Memory B cell (primary cell): ENCODE data around the gene STK36.

Experiments
- ATAC-seq: fragments of 150-1000 bp; cut with Tn5 transposase; 2 replicates; pipeline ENCODE4 v1.10.0; 2021; ENCODE audit warnings: low read depth, mild to moderate bottlenecking, moderate library complexity
- DNase-seq, 2 donors: peaks; one replicate each; pipeline ENCODE4 v3.0.0; 2022; ENCODE audit warnings: low spot score in 2 of 2
- H3K27ac Mint-ChIP-seq: one replicate; pipeline ENCODE4 v1.8.0; 2022; ENCODE audit warnings: mild to moderate bottlenecking, moderate library complexity, mixed read lengths
- H3K27me3 Mint-ChIP-seq: one replicate; pipeline ENCODE4 v1.8.0; 2022; ENCODE audit warnings: mixed read lengths
- H3K36me3 Mint-ChIP-seq: one replicate; pipeline ENCODE4 v1.8.0; 2022; ENCODE audit warnings: mild to moderate bottlenecking, mixed read lengths
- H3K4me1 Mint-ChIP-seq: one replicate; pipeline ENCODE4 v1.8.0; 2022; ENCODE audit warnings: mixed read lengths
- H3K4me3 Mint-ChIP-seq: one replicate; pipeline ENCODE4 v1.8.0; 2022; ENCODE audit warnings: mild to moderate bottlenecking, moderate library complexity, mixed read lengths
- H3K9me3 Mint-ChIP-seq: one replicate; pipeline ENCODE4 v1.8.0; 2022; ENCODE audit warnings: mixed read lengths

Gene STK36

GRCh38 chr2:218671654-218672566 is at the start of gene STK36, which contains the start of gene RNF25:
STK36 (plus strand) TSS chr2:218672086; CDS start chr2:218672830, 744 bp downstream.
RNF25 (minus strand) TSS chr2:218672002; CDS start chr2:218671970, 32 bp downstream.
- ATAC-seq, result peak; percentile 97
- Mint-ChIP-seq H3K27me3 (no peaks in the 10 kb centered on the region), H3K4me1 (peaks cover 19% of the 10 kb centered on the region), H3K9me3 (no peaks in the 10 kb centered on the region), H3K36me3 (peaks cover 6% of the 10 kb centered on the region), H3K4me3 (peak within 1 kb of the TSS; percentile 94), H3K27ac (peak within 1 kb of the TSS; percentile 92)
- DNase-seq, result peak; percentile 60 to 63

GRCh38 chr2:218622606-218623365 is 49.1 kb upstream of the STK36 start:
- Mint-ChIP-seq H3K4me1 (peaks cover 3% of the 10 kb centered on the region), H3K27ac (no peak overlapping the region), H3K4me3 (no peak overlapping the region), H3K36me3 (peaks cover 1% of the 10 kb centered on the region), H3K27me3 (peaks cover 8% of the 10 kb centered on the region), H3K9me3 (no peaks in the 10 kb centered on the region)
- DNase-seq (no peak), ATAC-seq (no peak)

- Mint-ChIP-seq H3K27me3 (peaks cover 8% of the 10 kb centered on the region), H3K9me3 (no peaks in the 10 kb centered on the region), H3K27ac (no peak overlapping the region), H3K4me3 (no peak overlapping the region), H3K36me3 (peaks cover 1% of the 10 kb centered on the region), H3K4me1 (peaks cover 3% of the 10 kb centered on the region)
- ATAC-seq (no peak), DNase-seq (no peak)
Observed at GRCh38 chr2:218623366-218623705, 48.5 kb upstream of the STK36 start.

DNA sequence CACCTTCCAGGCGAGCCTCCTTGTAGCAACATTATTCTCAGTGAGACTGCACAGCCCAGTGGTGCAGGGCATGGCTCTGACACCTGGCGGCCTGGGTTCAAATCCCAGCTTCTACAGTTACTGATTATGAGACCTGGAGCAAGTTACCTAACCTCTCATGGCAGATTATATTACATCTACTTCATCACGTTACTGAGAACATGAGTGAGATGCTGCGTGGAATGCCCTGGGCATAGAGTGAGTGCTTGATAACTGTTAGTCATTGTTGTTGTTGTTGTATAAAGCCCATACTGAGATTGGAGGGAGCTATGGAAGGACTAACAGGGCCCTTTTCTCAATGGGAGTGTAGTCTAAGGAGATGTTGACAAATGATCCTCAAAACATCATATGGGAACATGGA is 45.5 kb upstream of the STK36 start:
- ATAC-seq (no peak), DNase-seq (no peak)
- Mint-ChIP-seq H3K4me1 (no peaks in the 10 kb centered on the region), H3K27me3 (peaks cover under 1% of the 10 kb centered on the region), H3K27ac (no peak overlapping the region), H3K36me3 (no peaks in the 10 kb centered on the region), H3K4me3 (no peak overlapping the region), H3K9me3 (no peaks in the 10 kb centered on the region)

DNA sequence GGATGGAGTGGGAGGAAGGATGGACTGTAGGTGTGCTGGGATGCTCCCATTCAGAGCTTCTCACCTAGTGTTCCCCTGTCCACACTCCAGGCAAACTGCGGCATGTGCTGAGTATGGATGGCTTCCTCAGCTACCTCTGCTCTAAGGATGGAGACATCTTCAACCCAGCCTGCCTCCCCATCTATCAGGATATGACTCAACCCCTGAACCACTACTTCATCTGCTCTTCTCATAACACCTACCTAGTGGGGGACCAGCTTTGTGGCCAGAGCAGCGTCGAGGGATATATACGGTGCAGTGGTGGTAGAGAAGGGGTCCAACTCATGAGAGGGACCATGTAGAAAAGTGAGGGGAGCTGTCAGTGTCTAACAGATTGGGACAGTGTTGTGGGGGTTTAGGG is 43.9 kb upstream of the STK36 start:
- H3K4me3 Mint-ChIP-seq, result no peak overlapping the region
- H3K9me3 Mint-ChIP-seq, result no peaks in the 10 kb centered on the region
- ATAC-seq (no peak), DNase-seq (no peak)
- no peaks in the 10 kb centered on the region for H3K4me1 Mint-ChIP-seq
- H3K27me3 Mint-ChIP-seq, result no peaks in the 10 kb centered on the region
- H3K27ac Mint-ChIP-seq, result no peak overlapping the region
- H3K36me3 Mint-ChIP-seq, result no peaks in the 10 kb centered on the region

DNA sequence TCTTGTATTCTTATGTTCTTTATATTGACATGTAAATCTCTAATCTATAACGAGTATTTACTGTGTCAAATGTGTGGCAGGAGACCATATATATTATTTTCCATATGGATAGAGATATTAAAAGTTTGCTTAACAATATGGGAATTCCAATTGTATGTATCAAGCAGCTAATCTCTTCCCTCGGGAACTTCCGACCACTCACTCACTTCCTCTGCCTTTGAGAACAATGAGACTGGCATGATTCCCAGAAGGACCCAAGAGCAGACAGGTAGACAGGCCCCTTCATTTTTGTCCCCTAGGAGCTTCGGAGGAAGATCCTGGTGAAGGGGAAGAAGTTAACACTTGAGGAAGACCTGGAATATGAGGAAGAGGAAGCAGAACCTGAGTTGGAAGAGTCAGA is 40.0 kb upstream of the STK36 start:
- Mint-ChIP-seq H3K36me3 (peaks cover 6% of the 10 kb centered on the region), H3K4me3 (no peak overlapping the region), H3K27ac (no peak overlapping the region), H3K4me1 (no peaks in the 10 kb centered on the region), H3K9me3 (no peaks in the 10 kb centered on the region), H3K27me3 (no peaks in the 10 kb centered on the region)
- ATAC-seq (no peak), DNase-seq (no peak)

DNA sequence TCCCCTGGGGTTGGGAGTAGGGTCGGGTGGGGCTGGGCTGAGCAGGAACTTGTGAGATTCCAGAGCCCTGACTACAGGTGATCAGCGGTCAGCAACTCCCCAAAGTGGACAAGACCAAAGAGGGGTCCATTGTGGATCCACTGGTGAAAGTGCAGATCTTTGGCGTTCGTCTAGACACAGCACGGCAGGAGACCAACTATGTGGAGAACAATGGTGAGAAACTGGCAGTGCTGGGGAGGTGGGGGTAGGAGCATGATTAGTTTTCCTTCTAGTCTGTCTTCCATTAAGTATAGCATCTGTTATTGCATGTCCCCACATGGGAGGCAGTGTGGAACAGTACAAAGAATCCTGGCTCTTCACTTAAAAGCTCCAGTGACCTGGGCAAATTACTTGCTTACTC is 36.2 kb upstream of the STK36 start:
- ATAC-seq, result no peak
- Mint-ChIP-seq H3K9me3 (no peaks in the 10 kb centered on the region), H3K27me3 (no peaks in the 10 kb centered on the region), H3K36me3 (peaks cover 22% of the 10 kb centered on the region), H3K4me1 (no peaks in the 10 kb centered on the region), H3K4me3 (no peak overlapping the region), H3K27ac (no peak overlapping the region)
- DNase-seq, result no peak

DNA sequence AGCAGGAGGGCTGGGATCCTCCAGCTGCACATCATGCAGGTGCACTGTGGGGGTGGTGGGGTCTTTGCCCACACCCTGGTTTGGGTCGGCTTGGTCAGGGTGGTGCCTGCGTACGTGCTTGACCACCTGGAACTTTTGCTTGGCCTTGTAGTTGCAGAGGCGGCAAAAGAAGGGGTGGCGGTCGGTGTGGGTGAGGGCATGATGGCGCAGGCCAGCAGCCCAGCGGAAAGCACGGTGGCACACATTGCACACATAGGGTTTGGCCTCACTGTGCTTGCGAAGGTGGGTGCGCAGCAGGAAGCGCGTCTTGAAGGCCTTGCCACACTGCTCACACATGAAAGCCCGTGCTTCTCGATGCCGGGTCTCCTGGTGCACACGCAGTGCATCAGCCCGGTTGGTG is 33.5 kb upstream of the STK36 start:
- H3K27ac Mint-ChIP-seq, result no peak overlapping the region
- H3K27me3 Mint-ChIP-seq, result no peaks in the 10 kb centered on the region
- DNase-seq, result no peak
- H3K36me3 Mint-ChIP-seq, result peaks cover 22% of the 10 kb centered on the region
- ATAC-seq, result no peak
- no peaks in the 10 kb centered on the region for H3K4me1 Mint-ChIP-seq
- no peak overlapping the region for H3K4me3 Mint-ChIP-seq
- H3K9me3 Mint-ChIP-seq, result no peaks in the 10 kb centered on the region

DNA sequence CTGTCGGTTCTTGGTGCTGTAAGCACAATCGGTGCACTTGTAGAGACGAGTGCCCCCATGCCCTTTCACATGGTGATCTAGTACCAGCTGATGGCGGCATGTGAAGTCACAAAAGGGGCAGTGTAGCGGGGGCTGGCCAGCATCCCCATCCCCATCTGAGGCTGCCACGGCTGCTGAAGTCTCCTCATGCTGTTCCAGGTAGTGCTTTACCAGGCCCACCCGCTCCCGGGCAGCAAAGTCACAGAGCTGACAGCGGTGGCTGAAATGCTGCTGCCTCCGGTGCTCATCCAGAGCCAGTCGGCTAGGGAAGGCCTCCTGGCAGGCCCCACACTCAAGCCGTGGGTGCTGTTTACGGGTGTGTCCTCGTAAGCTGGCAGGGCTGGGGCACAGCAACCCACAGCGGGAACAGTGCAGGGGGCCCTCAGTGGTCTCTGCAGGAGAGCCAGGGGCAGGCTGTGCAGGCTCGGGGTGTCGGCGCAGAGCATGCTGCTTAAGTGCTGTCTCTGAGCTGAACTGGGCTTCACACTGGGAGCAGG is 29.7 kb upstream of the STK36 start:
- Mint-ChIP-seq H3K4me3 (no peak overlapping the region), H3K27ac (no peak overlapping the region), H3K27me3 (no peaks in the 10 kb centered on the region), H3K9me3 (no peaks in the 10 kb centered on the region), H3K4me1 (no peaks in the 10 kb centered on the region), H3K36me3 (peaks cover 22% of the 10 kb centered on the region)
- no peak for ATAC-seq
- DNase-seq, result no peak

GRCh38 chr2:218642786-218643185 is 29.1 kb upstream of the STK36 start:
- Mint-ChIP-seq H3K27me3 (no peaks in the 10 kb centered on the region), H3K4me3 (no peak overlapping the region), H3K36me3 (peaks cover 18% of the 10 kb centered on the region), H3K4me1 (no peaks in the 10 kb centered on the region), H3K9me3 (no peaks in the 10 kb centered on the region), H3K27ac (no peak overlapping the region)
- ATAC-seq (no peak), DNase-seq (no peak)

DNA sequence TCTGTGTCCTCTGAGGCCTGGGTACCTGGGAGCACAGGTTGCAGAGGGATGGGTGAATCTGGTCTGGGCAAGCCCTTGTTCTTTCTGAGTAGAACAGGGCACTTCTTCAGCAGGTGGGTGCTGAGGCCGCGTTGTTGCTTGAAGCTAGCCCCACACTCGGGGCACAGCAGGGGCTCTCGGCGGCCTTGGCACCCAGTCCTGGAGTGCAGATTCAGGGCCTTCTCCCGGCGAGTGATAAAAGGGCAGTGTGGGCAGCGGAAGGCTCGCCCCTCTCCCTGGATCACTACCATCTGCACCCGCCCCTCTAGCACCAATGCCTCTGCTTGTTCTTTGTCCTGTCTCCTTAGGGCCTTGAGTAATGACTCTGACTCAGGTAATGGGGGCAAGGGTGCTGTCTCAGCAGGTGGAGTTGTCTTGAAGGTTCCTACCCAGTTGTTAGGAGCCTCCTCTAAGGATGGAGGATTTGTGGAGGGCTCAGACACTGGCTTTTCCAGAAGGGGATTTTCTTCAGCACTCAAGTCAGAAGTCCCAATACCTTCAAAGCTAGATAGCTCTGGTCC is 28.1 kb upstream of the STK36 start:
- no peak overlapping the region for H3K27ac Mint-ChIP-seq
- H3K36me3 Mint-ChIP-seq, result peaks cover 16% of the 10 kb centered on the region
- no peaks in the 10 kb centered on the region for H3K27me3 Mint-ChIP-seq
- H3K4me1 Mint-ChIP-seq, result peaks cover 3% of the 10 kb centered on the region
- DNase-seq (no peak), ATAC-seq (no peak)
- no peak overlapping the region for H3K4me3 Mint-ChIP-seq
- H3K9me3 Mint-ChIP-seq, result no peaks in the 10 kb centered on the region

DNA sequence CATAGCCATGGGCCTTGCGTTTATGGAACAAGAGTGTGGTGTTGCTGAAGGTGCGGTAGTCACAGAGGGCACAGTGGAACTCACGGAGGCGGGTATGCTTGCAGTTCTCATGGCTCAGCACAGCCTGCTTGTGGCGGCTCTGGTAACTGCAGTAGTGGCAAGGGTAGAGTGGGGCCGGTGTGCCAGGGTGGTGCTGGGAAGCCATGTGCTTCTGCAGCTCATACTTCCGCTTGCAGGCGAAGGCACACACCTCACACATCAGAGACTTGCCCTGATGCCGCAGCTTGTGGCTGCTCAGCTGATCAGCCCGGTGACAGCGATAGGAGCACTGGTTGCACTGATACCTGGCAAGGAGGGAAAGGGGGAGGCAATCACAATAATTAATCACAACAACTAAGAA is 27.2 kb upstream of the STK36 start:
- ATAC-seq (no peak), DNase-seq (no peak)
- Mint-ChIP-seq H3K9me3 (no peaks in the 10 kb centered on the region), H3K4me3 (no peak overlapping the region), H3K27ac (no peak overlapping the region), H3K36me3 (peaks cover 14% of the 10 kb centered on the region), H3K27me3 (no peaks in the 10 kb centered on the region), H3K4me1 (peaks cover 3% of the 10 kb centered on the region)

DNA sequence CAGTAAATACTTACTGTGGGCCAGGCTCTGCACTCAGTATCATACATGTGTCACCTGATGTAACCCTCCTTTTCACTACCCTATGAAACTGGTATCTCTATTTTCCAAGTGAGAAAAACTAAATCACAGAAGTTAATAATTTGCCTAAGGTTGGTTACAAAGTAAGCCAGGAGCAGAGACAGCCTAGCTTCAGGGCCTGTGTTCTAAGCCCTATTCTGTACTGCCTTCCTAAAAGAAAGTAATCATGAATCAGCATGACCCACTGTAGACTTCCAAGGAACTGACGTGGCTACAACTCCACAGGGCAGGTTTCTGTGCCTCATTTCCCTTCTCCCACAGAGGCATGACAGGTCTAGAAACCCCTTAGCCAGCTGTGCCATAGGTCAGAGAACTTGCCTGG is 26.8 kb upstream of the STK36 start:
- H3K4me3 Mint-ChIP-seq, result no peak overlapping the region
- no peaks in the 10 kb centered on the region for H3K9me3 Mint-ChIP-seq
- peaks cover 15% of the 10 kb centered on the region for H3K36me3 Mint-ChIP-seq
- no peak for ATAC-seq
- H3K27me3 Mint-ChIP-seq, result no peaks in the 10 kb centered on the region
- peaks cover 3% of the 10 kb centered on the region for H3K4me1 Mint-ChIP-seq
- no peak for DNase-seq
- H3K27ac Mint-ChIP-seq, result no peak overlapping the region
